Activated CD8-positive, alpha-beta memory T cell treated with anti-CD3 and anti-CD28 coated beads for 36 hours (primary cell): ENCODE measurements around the gene TRDN. TPM values are rescaled to one million over a fixed set of nuclear protein-coding genes. Genes with fewer than 3 reads are reported as not detected.
"Not testable (repeated sequence)": the region's sequence is repeated elsewhere in the genome, so short reads cannot be mapped to it uniquely, and the experiment has no call there.

Experiments
- CTCF ChIA-PET: fragments of 350-600 bp; sonication (Branson Sonifier 250); formaldehyde crosslinking; loops from one replicate; lab custom pipeline; 2021; ENCODE audit warnings: antibody characterized with exemption; lab: Charles Lee
- POLR2A ChIA-PET: fragments of 350-600 bp; sonication (Branson Sonifier 250); formaldehyde crosslinking; loops from one replicate; lab custom pipeline; 2021; ENCODE audit warnings: antibody characterized with exemption; lab: Charles Lee
- total RNA-seq, 2 experiments: library from RNA; stranded (reverse); gene quantifications; one replicate each; pipeline ENCODE4 v1.2.3, GENCODE V29; 2021

The TRDN gene
- total RNA-seq, 2 experiments from 2014 or later = not detected

DNA sequence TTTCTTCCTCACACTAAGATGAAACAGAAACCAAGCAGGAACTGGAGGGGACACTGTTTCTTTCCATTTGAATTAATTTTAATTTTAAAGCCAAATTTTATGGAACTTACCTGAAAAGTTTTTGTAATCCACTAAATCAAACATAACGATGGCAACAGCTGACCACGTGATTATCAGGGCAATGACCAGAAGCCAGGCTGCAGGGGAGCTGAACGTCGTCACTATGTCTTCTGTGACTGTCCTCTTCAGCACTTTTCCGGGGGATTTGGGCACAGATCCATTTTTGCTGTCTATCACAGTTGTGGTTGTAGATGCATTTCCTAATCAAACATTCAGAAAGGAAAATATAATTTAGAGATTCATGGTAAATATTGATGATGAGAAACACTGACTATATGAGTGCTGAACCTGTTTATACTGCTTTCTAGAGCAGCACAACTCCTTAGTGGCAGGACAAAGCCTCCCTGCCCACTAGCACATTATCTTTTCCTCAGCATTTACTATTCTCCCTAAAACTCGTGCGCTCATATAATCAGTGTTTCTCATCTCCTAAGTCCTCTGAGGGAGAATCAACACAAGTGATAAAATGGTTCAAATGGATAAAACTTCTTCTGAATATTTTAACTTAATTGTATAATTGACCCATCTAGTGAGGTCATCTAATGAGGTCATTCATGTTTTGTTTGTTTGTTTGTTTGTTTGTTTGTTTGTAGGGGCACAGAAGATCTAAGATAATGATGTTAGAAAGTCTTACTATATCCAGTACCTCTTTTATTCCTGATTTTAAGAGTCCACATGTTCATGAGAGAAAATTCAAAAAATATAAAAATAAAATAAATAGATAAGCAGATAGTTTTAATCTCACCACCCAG is 65.7 kb downstream of the TRDN start:
- ChIA-PET CTCF (no interaction called here), POLR2A (no interaction called here)

GRCh38 chr6:123569575-123569974 is 67.2 kb downstream of the TRDN start:
- ChIA-PET POLR2A (no interaction called here), CTCF (no interaction called here)

- ChIA-PET CTCF (no interaction called here), POLR2A (no interaction called here)
Measured at GRCh38 chr6:123565529-123565928, 71.2 kb downstream of the TRDN start.

- ChIA-PET CTCF (no interaction called here), POLR2A (no interaction called here)
Measured at GRCh38 chr6:123564361-123564760, 72.4 kb downstream of the TRDN start.

DNA sequence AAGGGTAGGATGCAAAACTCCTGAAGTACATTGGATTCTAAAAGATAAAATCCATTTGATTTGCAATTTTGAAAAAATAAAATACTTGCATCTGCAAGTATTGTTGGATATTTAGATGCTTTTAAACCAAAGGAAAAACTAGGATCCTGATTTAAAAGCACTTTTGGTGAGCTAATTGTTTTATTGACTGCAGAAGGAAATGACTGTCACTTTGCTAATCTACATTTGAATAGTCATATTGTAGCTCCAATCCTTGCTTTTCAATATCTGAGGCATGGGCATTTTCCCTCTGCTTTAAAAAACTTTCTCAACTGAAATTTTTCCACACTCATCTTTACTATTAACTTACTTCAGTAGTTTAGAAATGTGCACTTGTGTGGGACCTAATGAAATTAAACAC is 74.1 kb downstream of the TRDN start:
- ChIA-PET CTCF (no interaction called here), POLR2A (no interaction called here)

DNA sequence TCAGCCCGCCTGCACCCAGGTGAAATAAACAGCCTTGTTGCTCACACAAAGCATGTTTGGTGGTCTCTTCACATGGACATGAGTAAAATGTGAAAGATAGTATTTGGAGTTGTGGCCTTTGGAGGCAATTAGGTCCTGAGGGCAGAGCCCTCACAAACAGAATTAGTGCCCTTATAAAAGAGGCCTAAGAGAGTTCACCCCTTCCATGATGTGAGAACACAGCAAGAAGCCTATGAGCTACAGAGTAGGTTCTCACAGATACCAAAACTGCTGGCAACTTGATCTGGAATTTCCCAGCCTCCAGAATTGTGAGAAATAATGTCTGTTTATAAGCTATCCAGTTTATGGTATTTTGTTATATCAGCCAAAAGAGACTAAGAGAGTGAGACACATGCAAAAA is 74.5 kb downstream of the TRDN start:
- POLR2A ChIA-PET = no interaction called here

DNA sequence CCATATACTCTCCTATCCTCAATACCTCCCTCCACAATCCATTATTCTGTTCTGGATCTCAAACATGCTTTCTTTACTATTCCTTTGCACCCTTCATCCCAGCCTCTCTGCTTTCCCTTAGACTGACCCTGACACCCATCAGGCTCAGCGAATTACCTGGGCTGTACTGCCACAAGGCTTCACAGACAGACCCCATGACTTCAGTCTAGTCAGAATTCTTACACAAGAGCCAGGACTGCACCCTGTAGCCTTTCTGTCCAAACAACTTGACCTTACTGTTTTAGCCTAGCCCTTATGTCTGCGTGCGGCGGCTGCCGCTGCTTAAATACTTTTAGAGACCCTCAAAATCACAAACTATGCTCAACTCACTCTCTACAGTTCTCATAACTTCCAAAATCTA is 76.9 kb downstream of the TRDN start:
- POLR2A ChIA-PET, CTCF ChIA-PET: not testable (repeated sequence)

More for the DNA sequence above, 74.5 kb downstream of the TRDN start:
- CTCF ChIA-PET = no interaction called here

DNA sequence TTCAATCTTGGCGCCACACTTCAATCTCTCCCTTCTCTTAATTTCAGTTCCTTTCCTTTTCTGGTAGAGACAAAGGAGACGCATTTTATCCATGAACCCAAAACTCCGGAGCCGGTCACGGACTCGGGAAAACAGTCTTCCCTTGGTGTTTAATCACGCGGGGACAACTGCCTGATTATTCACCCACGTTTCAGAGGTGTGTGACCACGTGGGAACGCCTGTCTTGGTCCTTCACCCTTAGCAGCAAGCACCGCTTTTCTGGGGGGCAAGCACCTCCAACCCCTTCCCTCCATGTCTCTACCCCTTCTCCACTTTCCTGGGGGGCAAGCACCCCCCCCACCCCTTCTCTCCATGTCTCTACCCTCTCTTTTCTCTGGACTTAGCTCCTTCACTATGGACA is 79.3 kb downstream of the TRDN start:
- CTCF ChIA-PET = not testable (repeated sequence)

GRCh38 chr6:123551939-123552707 is 84.6 kb downstream of the TRDN start:
- ChIA-PET POLR2A (no interaction called here), CTCF (no interaction called here)

More for the DNA sequence above, 79.3 kb downstream of the TRDN start:
- POLR2A ChIA-PET = not testable (repeated sequence)

DNA sequence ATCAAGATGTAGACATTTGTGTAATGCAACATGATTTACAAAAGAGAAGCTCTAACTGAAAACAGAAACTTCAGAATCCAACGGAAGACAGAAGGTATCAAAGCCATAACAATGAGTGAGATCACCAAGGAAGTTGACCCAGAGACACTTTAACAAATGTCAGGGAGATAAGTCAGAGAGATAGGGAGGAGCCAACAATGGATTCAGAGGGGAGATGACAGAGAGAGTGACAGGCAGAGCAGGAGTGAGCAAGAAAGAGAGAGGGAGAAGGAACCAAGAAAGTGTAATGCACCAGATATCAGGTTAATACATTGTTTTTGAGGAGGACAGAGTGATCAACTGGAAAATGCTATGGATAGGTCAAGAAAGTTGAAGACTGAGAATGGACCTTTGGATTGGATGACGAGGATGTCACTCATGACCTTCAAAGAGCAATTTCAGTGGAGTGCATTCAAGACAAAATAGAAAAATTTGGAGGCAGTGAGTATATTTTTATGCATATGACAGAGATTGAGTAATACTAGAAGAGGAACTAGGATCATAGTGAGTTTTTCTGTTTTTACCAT is 86.6 kb downstream of the TRDN start:
- CTCF ChIA-PET = no interaction called here
- POLR2A ChIA-PET = no interaction called here

GRCh38 chr6:123549476-123549875 is 87.3 kb downstream of the TRDN start:
- ChIA-PET POLR2A (no interaction called here), CTCF (no interaction called here)

DNA sequence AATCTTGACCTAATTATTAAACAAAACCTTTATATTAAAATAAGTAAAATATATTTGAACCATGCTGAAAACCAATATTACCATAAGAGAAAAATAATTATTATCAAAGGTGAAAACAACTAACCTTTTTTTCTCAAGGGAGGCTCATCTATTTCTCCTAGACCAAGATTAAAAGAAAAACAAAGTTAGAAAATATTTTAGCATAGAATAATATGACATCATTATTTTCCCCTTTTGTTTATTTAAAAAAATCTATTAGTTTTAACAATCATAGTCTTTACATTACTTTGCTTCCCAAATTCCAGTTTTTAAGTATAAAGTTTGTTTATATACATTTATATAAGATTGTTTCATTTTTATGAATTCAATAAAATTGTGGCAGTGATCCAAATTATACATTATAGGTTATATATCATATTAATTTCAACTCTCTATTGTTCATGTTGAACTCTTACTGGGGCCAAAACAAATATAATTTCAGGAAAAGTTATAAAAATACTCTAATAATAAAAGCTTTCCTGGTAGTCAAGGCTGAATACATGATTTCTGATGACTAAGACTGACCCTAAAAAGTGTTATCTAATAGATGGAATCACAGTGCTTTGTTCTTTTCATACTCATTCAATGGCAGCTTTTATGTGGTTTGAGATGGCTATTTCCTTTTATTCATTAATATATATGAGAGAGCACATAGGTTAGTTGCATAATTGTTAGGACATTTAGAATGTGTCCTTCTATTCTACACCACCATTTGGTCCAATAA is 89.4 kb downstream of the TRDN start:
- ChIA-PET CTCF (no interaction called here), POLR2A (no interaction called here)

- ChIA-PET POLR2A (no interaction called here), CTCF (no interaction called here)
Measured at GRCh38 chr6:123546537-123546936, 90.2 kb downstream of the TRDN start.

- CTCF ChIA-PET = interaction anchor here (0.6 kb wide), 1 partner anchor 86 kb away, joined by 3 read pairs; no protein-coding TSS in a partner anchor
- POLR2A ChIA-PET = no interaction called here
Measured at GRCh38 chr6:123541462-123541861, 95.3 kb downstream of the TRDN start.

- POLR2A ChIA-PET = no interaction called here
- CTCF ChIA-PET = no interaction called here
Measured at GRCh38 chr6:123533862-123534648, 102.7 kb downstream of the TRDN start.

DNA sequence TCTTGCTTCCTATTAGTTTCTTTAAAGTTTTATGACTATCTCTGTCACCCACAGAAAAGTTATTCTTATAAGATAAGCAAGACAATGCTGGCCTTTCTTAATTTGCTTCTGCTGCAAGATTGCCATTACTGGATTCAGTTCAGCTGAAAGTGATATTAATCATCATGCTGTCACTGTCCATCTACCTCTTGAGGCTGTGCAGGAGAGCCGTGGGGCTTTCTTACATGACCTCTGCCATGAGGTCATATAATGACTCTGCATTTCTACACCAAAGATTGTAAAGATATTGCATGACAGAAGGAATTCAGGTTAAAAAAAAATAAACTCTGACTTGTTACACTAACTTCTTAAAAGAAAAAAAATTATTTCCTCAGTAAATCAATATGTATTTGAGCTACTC is 106.9 kb downstream of the TRDN start:
- POLR2A ChIA-PET = no interaction called here
- CTCF ChIA-PET = no interaction called here

GRCh38 chr6:123529058-123529457 is 107.7 kb downstream of the TRDN start:
- ChIA-PET CTCF (no interaction called here), POLR2A (no interaction called here)

GRCh38 chr6:123527406-123527805 is 109.3 kb downstream of the TRDN start:
- ChIA-PET CTCF (no interaction called here), POLR2A (no interaction called here)

DNA sequence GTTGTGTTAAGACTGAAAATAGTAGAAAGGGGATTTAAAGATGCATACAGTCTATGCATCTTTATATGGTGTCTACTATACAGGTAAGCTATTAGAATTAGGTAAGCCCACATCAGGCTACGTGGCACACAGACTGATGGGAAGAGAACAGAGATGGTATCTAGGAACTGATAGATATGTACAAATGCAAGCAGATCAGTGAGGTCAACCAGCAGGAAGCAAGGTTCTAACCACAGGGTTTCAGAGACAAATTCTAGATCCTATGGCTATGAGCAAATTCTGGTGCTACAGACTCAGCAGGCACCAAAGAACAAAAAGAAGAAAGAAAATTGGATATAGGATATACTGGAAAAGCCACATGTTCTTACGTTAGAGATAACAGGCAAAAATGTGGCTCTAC is 110.6 kb downstream of the TRDN start:
- CTCF ChIA-PET = no interaction called here
- POLR2A ChIA-PET = no interaction called here
